ENCODE data around the gene CCDC136.

The CCDC136 gene

GRCh38 chr7:128852537-128853254, 60.9 kb downstream of the CCDC136 start:
- no peak overlapping the region for H3K4me3 ChIP-seq (ENCODE audit: low read depth in 1 of 2, low read length in 2 of 2)
- H3K27ac ChIP-seq (ENCODE audit: low read length), result no peak overlapping the region
- peaks cover 32 to 96% of the 10 kb centered on the region in 2 donors for H3K36me3 ChIP-seq (ENCODE audit: control insufficient read depth in 1 of 2, insufficient read depth in 2 of 2, low read length in 2 of 2)
- H3K9me3 ChIP-seq (ENCODE audit: control insufficient read depth in 1 of 2, low read length in 2 of 2), result no peaks in the 10 kb centered on the region
- H3K27me3 ChIP-seq (ENCODE audit: low read depth, low read length), result no peaks in the 10 kb centered on the region
- H3K4me1 ChIP-seq (ENCODE audit: control insufficient read depth in 1 of 2, insufficient read depth in 2 of 2, low read length in 2 of 2), result no peaks in the 10 kb centered on the region

DNA sequence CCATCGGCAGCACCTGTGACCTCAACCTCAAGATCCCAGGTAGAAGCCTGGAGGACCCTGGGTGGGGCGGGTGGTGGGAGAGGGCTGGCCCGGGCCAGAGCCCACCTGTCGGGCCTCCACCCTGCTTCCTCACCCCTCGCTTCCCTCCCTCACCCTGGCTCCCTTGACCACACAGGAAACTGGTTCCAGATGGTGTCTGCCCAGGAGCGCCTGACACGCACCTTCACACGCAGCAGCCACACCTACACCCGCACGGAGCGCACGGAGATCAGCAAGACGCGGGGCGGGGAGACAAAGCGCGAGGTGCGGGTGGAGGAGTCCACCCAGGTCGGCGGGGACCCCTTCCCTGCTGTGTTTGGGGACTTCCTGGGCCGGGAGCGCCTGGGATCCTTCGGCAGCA, 62.0 kb downstream of the CCDC136 start:
- Histone ChIP-seq H3K36me3 (ENCODE audit: control insufficient read depth in 1 of 2, insufficient read depth in 2 of 2, low read length in 2 of 2) (peaks cover 29 to 85% of the 10 kb centered on the region in 2 donors), H3K4me1 (ENCODE audit: control insufficient read depth in 1 of 2, insufficient read depth in 2 of 2, low read length in 2 of 2) (peaks cover 0 to 5% of the 10 kb centered on the region in 2 donors), H3K4me3 (ENCODE audit: low read depth in 1 of 2, low read length in 2 of 2) (no peak overlapping the region), H3K9me3 (ENCODE audit: control insufficient read depth in 1 of 2, low read length in 2 of 2) (no peaks in the 10 kb centered on the region), H3K27me3 (ENCODE audit: low read depth, low read length) (no peaks in the 10 kb centered on the region), H3K27ac (ENCODE audit: low read length) (no peak overlapping the region)

- Histone ChIP-seq H3K4me3 (ENCODE audit: low read depth in 1 of 2, low read length in 2 of 2) (no peak overlapping the region), H3K36me3 (ENCODE audit: control insufficient read depth in 1 of 2, insufficient read depth in 2 of 2, low read length in 2 of 2) (peaks cover 28 to 79% of the 10 kb centered on the region in 2 donors), H3K27ac (ENCODE audit: low read length) (no peak overlapping the region), H3K9me3 (ENCODE audit: control insufficient read depth in 1 of 2, low read length in 2 of 2) (no peaks in the 10 kb centered on the region), H3K27me3 (ENCODE audit: low read depth, low read length) (no peaks in the 10 kb centered on the region), H3K4me1 (ENCODE audit: control insufficient read depth in 1 of 2, insufficient read depth in 2 of 2, low read length in 2 of 2) (peaks cover 4 to 11% of the 10 kb centered on the region in 2 donors)
Measured at GRCh38 chr7:128854396-128854795, 62.6 kb downstream of the CCDC136 start.

DNA sequence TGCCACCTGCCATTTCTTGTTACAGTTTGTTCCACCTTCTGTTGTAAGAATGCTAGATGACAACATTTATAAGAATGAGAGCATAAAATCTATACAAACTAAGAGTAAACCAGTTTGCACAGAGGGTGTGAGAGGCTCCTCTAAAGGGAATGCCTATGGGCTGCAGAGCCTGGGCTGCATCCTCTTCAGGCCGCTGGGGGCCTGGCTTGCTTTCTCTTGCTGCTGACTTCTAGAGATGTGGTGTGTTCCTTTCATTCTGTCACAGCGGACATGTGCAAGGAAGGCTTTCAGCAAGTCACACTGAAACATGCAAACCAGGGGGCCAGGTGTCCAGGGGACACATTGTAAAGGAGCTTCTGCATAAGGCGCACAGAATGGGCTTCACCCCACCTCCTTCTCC, 63.8 kb downstream of the CCDC136 start:
- no peak overlapping the region for H3K27ac ChIP-seq (ENCODE audit: low read length)
- H3K27me3 ChIP-seq (ENCODE audit: low read depth, low read length), result no peaks in the 10 kb centered on the region
- H3K4me3 ChIP-seq (ENCODE audit: low read depth in 1 of 2, low read length in 2 of 2), result no peak overlapping the region
- peaks cover 4 to 22% of the 10 kb centered on the region in 2 donors for H3K4me1 ChIP-seq (ENCODE audit: control insufficient read depth in 1 of 2, insufficient read depth in 2 of 2, low read length in 2 of 2)
- peaks cover 21 to 67% of the 10 kb centered on the region in 2 donors for H3K36me3 ChIP-seq (ENCODE audit: control insufficient read depth in 1 of 2, insufficient read depth in 2 of 2, low read length in 2 of 2)
- H3K9me3 ChIP-seq (ENCODE audit: control insufficient read depth in 1 of 2, low read length in 2 of 2), result no peaks in the 10 kb centered on the region

DNA sequence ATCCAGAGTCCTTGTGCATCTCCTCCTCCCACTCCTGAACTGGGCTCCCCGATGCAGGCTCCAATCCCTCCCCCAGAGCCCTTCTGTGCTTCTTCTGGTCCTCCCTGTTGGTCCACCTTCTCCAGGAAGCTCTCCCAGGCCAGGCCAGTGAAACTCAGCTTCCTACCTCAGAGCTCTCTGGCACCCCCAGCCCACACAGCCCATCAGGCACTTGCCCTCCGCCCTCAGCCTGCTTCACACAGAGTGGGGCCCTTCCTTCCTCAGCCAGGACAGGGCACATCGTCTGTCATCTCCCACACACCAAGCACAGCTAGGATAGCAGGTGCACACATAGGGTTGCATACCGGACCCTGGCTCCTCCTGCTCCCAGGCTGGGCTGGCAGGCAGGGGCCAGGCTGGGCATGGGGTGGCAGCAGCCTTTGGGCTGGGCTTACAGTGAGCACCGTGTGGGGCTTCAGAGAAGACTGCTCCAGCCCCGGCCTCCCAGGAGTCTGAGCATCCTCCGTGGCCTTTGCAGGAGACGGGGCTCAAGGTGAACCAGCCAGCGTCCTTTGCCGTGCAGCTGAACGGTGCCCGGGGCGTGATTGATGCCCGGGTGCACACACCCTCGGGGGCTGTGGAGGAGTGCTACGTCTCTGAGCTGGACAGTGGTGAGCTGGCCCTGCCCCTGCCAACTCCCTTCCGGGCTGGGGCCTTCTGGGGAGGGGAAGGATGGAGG, 64.4 kb downstream of the CCDC136 start:
- peaks cover 4 to 27% of the 10 kb centered on the region in 2 donors for H3K4me1 ChIP-seq (ENCODE audit: control insufficient read depth in 1 of 2, insufficient read depth in 2 of 2, low read length in 2 of 2)
- peaks cover 21 to 61% of the 10 kb centered on the region in 2 donors for H3K36me3 ChIP-seq (ENCODE audit: control insufficient read depth in 1 of 2, insufficient read depth in 2 of 2, low read length in 2 of 2)
- H3K4me3 ChIP-seq (ENCODE audit: low read depth in 1 of 2, low read length in 2 of 2), result no peak overlapping the region
- H3K27ac ChIP-seq (ENCODE audit: low read length), result no peak overlapping the region
- H3K9me3 ChIP-seq (ENCODE audit: control insufficient read depth in 1 of 2, low read length in 2 of 2), result no peaks in the 10 kb centered on the region
- no peaks in the 10 kb centered on the region for H3K27me3 ChIP-seq (ENCODE audit: low read depth, low read length)

DNA sequence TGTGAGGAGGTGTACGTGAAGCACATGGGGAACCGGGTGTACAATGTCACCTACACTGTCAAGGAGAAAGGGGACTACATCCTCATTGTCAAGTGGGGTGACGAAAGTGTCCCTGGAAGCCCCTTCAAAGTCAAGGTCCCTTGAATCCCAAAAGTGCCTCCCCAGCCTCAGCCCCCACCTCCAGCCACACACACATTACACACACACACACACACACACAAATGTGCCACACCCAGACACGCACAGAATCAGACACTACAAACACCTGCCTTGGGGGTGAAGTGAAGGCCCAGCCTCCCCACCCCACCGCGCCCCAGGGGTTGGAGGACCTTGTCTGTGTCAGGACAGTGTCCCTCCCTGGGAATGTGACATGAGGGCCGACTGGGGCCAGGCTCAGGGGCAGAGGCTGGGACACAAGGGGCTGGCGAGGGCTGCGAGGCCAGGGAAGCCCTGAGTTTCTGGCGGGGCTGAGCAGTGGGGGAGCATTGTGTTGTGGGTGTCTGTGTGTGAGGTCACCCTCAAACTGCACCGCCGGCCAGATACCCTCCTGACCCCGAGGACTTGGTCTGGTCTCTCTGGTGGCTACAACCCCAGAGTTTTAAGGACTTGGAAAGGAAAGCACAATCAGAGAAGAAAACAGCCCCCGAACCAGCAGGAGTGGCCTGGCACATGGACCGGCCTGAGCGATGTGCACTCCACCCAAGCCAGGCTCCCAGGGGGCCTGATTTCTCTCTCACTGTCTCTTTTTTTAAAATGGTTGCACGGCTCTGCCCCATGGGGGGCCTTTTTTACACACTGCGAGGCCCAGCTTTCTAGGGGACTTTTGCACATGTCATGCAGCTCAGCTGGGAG, 66.8 kb downstream of the CCDC136 start:
- Histone ChIP-seq H3K27me3 (ENCODE audit: low read depth, low read length) (no peaks in the 10 kb centered on the region), H3K4me1 (ENCODE audit: control insufficient read depth in 1 of 2, insufficient read depth in 2 of 2, low read length in 2 of 2) (peaks cover 10 to 30% of the 10 kb centered on the region in 2 donors), H3K9me3 (ENCODE audit: control insufficient read depth in 1 of 2, low read length in 2 of 2) (no peaks in the 10 kb centered on the region), H3K4me3 (ENCODE audit: low read depth in 1 of 2, low read length in 2 of 2) (no peak overlapping the region), H3K27ac (ENCODE audit: low read length) (no peak overlapping the region), H3K36me3 (ENCODE audit: control insufficient read depth in 1 of 2, insufficient read depth in 2 of 2, low read length in 2 of 2) (peaks cover 12 to 37% of the 10 kb centered on the region in 2 donors)

DNA sequence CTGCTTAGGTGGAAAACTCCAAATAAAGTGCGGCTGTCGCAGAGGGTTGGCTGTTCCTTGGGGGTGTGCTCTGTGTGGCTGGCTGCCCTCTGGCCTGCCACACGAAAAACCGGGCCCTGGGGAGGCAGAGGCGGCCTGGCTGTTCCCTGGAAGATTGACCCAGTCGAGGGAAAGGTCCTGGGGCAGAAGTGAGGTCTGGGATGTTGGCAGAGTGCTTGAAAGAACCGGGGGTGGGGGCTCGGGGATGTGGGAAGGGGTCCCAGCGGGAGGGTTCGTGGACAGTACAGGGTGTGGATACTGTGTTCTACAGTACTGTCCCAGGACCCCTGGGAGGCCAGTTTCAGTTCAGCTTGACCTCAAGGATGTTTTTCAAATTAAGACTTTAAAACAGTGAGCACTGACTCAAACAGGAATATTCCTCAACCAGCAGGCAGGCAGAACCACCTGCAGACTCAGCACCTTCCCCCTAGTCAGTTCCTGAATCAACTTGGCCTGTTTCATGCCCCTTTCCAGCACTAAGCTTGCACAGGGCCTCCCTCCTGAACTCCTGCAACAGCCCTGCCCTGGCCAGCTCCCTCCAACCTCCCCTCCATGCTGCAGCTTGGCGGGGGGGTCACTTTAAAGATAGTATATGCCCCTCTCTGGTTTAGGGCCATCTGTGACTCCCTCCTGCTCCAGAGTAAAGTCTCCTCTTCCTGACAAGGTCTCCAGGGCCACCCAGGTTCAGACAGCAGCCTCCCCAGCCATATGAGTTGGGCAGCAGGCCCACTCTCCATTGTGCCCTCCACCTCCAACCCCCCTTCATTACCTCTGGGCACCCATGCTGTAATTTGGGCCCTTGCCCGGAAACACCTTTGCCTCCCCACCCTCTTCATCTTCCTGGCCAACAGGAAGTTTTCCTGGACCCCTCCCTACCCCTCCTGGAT, 67.7 kb downstream of the CCDC136 start:
- Histone ChIP-seq H3K36me3 (ENCODE audit: control insufficient read depth in 1 of 2, insufficient read depth in 2 of 2, low read length in 2 of 2) (peaks cover 12 to 28% of the 10 kb centered on the region in 2 donors), H3K27ac (ENCODE audit: low read length) (no peak overlapping the region), H3K4me1 (ENCODE audit: control insufficient read depth in 1 of 2, insufficient read depth in 2 of 2, low read length in 2 of 2) (peaks cover 12 to 34% of the 10 kb centered on the region in 2 donors), H3K27me3 (ENCODE audit: low read depth, low read length) (no peaks in the 10 kb centered on the region), H3K9me3 (ENCODE audit: control insufficient read depth in 1 of 2, low read length in 2 of 2) (no peaks in the 10 kb centered on the region), H3K4me3 (ENCODE audit: low read depth in 1 of 2, low read length in 2 of 2) (no peak overlapping the region)

DNA sequence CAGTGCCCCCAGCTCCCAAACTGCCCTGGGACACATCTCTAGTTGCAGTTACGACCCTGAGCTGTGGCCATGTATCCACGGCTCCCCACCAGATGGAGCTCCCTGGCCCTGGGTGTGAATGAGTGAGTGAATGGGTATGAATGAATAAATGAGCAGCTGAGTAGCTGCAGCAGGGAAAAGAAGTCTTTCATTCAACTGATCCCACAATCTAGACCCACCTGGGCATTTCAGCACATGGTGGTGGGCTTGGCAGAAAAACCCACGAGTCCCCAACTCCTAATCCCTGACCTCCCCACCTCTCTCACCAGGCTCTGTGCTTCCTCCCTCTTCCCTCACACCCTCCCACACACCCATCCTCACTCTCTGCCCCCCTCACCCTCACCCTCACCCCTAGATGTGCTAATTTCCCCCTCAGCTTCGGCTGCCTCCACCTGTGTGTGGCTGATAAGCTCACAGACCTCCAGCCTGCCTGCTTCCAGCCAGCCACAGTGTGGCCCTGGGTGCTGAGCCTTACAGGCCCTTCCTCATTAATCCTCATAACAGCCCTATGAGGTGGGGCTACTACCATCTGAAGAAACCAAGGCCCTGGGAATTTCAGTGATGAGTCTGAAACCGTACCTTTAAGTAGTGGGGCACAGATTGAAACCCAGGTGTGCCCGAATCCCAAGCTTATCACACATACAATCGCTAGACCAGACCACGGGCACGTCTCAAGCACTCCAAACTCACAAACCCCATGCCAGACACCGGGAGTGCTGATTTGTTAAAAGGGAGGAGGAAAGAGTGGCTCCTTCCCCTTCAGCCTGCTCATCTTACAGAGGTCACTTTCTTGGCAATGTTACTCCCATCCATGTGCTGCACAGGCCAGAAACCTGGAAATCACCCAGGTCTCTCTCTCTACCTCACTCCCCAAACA, 68.6 kb downstream of the CCDC136 start:
- H3K4me1 ChIP-seq (ENCODE audit: control insufficient read depth in 1 of 2, insufficient read depth in 2 of 2, low read length in 2 of 2), result peaks cover 12 to 34% of the 10 kb centered on the region in 2 donors
- H3K27ac ChIP-seq (ENCODE audit: low read length), result no peak overlapping the region
- peaks cover 10 to 20% of the 10 kb centered on the region in 2 donors for H3K36me3 ChIP-seq (ENCODE audit: control insufficient read depth in 1 of 2, insufficient read depth in 2 of 2, low read length in 2 of 2)
- no peaks in the 10 kb centered on the region for H3K27me3 ChIP-seq (ENCODE audit: low read depth, low read length)
- no peaks in the 10 kb centered on the region for H3K9me3 ChIP-seq (ENCODE audit: control insufficient read depth in 1 of 2, low read length in 2 of 2)
- no peak overlapping the region for H3K4me3 ChIP-seq (ENCODE audit: low read depth in 1 of 2, low read length in 2 of 2)

DNA sequence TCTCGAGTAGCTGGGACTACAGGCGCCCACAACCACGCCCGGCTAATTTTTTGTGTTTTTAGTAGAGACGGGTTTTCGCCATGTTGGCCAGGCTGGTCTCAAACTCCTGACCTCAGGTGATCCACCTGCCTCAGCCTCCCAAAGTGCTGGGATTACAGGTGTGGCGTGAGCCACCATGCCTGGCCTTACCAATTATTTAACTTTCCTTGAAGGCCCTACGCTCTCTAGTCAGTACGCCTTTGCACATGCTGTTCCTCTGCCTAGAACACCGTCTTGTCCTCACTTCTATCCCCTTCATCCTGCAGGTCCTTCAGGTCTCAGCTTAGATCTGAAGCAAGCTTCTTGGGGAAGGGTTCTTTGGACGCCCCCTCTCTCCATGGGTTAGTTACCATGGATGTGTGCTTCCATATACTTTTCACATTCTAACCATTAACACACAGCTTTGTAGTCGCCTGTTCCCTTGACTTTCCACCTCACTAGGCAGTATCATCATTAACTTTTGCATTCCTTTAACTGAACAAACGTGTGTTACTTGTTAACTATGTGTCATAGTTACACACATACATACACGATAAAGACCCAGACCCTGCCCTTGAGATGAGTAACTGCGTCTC, 70.3 kb downstream of the CCDC136 start:
- peaks cover 7 to 10% of the 10 kb centered on the region in 2 donors for H3K36me3 ChIP-seq (ENCODE audit: control insufficient read depth in 1 of 2, insufficient read depth in 2 of 2, low read length in 2 of 2)
- peak overlapping the region; percentile 75 to 97 for H3K4me3 ChIP-seq (ENCODE audit: low read depth in 1 of 2, low read length in 2 of 2)
- H3K27ac ChIP-seq (ENCODE audit: low read length), result peak overlapping the region; percentile 65
- H3K4me1 ChIP-seq (ENCODE audit: control insufficient read depth in 1 of 2, insufficient read depth in 2 of 2, low read length in 2 of 2), result peaks cover 12 to 34% of the 10 kb centered on the region in 2 donors
- H3K27me3 ChIP-seq (ENCODE audit: low read depth, low read length), result no peaks in the 10 kb centered on the region
- no peaks in the 10 kb centered on the region for H3K9me3 ChIP-seq (ENCODE audit: control insufficient read depth in 1 of 2, low read length in 2 of 2)

Measured in muscle layer of duodenum (tissue), 2 donors.